K562 (cell line): ENCODE measurements around the gene NACAD. TPM values are rescaled to one million over a fixed set of nuclear protein-coding genes. Genes with fewer than 3 reads are reported as not detected.

Experiments
- ATAC-seq: fragments of 200-7000 bp; cut with Tn5 transposase; 3 replicates; pipeline ENCODE4 v1.9.1; 2020; ENCODE audit warnings: moderate library complexity
- BruUV-seq: library from RNA; stranded (reverse); fragments of 400-500 nt; replicated peaks from 2 replicates; lab custom pipeline; 2021; lab: Mats Ljungman, UMichigan
- CTCF ChIA-PET: fragments of 300-600 bp; formaldehyde crosslinking; extraction: SDS; loops from one replicate; lab custom pipeline; 2021; ENCODE audit warnings: low intra/inter-chr PET ratio; lab: Yijun Ruan, JAX
- POLR2A ChIA-PET: fragments of 300-600, 350-650 bp; sonication (Branson Sonifier 250); formaldehyde crosslinking; extraction: SDS; loops from one replicate; lab custom pipeline; 2021; ENCODE audit warnings: antibody characterized with exemption, inconsistent platforms; lab: Yijun Ruan, JAX
- DNase-seq, 4 experiments: peaks; one replicate each; pipeline versions ENCODE4 v3.0.0 to v3.0.0-alpha.2; 2011 to 2018; ENCODE audit warnings: low spot score in 3 of 4, mixed read lengths in 3 of 4; ENCODE audit errors: extremely low read depth in 1 of 4
- FAIRE-seq: peaks from 2 replicates; lab custom pipeline; 2011; peaks lifted over from hg19 to GRCh38; lab: Jason Lieb, UNC
- H2AFZ ChIP-seq: 2 replicates; pipeline ENCODE4 v1.6.0; 2011; ENCODE audit warnings: low read depth, low read length, control low read depth, inconsistent platforms
- H3K27ac ChIP-seq: fragments of 200-600 bp; 3 replicates; pipeline ENCODE4 v1.8.0; 2011; ENCODE audit warnings: low read depth, mild to moderate bottlenecking, control low read depth, inconsistent platforms, low read length, moderate library complexity, mixed read lengths; ENCODE audit errors: extremely low read depth
- H3K27me3 ChIP-seq, 2 experiments: fragments of 300-600 bp in 1 of 2; 2 replicates in 1 of 2; 3 replicates in 1 of 2; pipeline versions ENCODE4 v1.6.0 to v1.8.0; 2011; ENCODE audit warnings: inconsistent platforms in 2 of 2, low read length in 2 of 2, mild to moderate bottlenecking in 1 of 2, mixed read lengths in 1 of 2, moderate library complexity in 1 of 2; ENCODE audit not compliant: control insufficient read depth in 2 of 2, insufficient read depth in 2 of 2
- H3K36me3 ChIP-seq: fragments of 300-600 bp; 3 replicates; pipeline ENCODE4 v1.8.0; 2011; ENCODE audit warnings: mild to moderate bottlenecking, low read length, inconsistent platforms; ENCODE audit not compliant: control insufficient read depth, insufficient read depth
- H3K4me1 ChIP-seq, 2 experiments: fragments of 200-600 bp in 1 of 2; replicated peaks in 1 of 2; 2 replicates in 1 of 2; 3 replicates in 1 of 2; pipeline versions ENCODE4 v1.5.1 to v1.8.0; 2011; ENCODE audit warnings: inconsistent platforms in 2 of 2, low read length in 2 of 2, mild to moderate bottlenecking in 1 of 2, mixed read lengths in 1 of 2, moderate library complexity in 1 of 2; ENCODE audit not compliant: control insufficient read depth in 2 of 2, insufficient read depth in 2 of 2
- H3K4me2 ChIP-seq: 2 replicates; pipeline ENCODE4 v1.6.1; 2011; ENCODE audit warnings: low read length, control low read depth, inconsistent platforms, mixed read lengths; ENCODE audit not compliant: insufficient read depth
- H3K4me3 ChIP-seq: fragments of 200-600 bp; sonication (generic), shearing (Covaris generic); 2 replicates; pipeline ENCODE4 v1.5.1; 2016; ENCODE audit warnings: control low read depth, inconsistent platforms
- H3K79me2 ChIP-seq: fragments of 200-600 bp; 3 replicates; pipeline ENCODE4 v1.8.0; 2011; ENCODE audit warnings: low read length, inconsistent platforms; ENCODE audit not compliant: control insufficient read depth, insufficient read depth
- H3K9ac ChIP-seq, 2 experiments: 2 replicates each; pipeline versions ENCODE4 v1.6.0 to v1.6.1; 2011; ENCODE audit warnings: low read depth in 2 of 2, low read length in 2 of 2, control low read depth in 1 of 2, inconsistent platforms in 1 of 2, mild to moderate bottlenecking in 1 of 2, mixed read lengths in 1 of 2; ENCODE audit not compliant: insufficient read depth in 1 of 2
- H3K9me1 ChIP-seq: one replicate; pipeline ENCODE4 v1.6.0; 2011; ENCODE audit warnings: inconsistent platforms, mild to moderate bottlenecking, low read length, moderate library complexity; ENCODE audit not compliant: control insufficient read depth, insufficient read depth
- H3K9me3 ChIP-seq: replicated peaks from 2 replicates; pipeline ENCODE4 v1.5.1; 2011; ENCODE audit warnings: low read depth, low read length, inconsistent platforms; ENCODE audit not compliant: control insufficient read depth, insufficient read depth
- H4K20me1 ChIP-seq: replicated peaks from 2 replicates; pipeline ENCODE4 v1.6.1; 2011; ENCODE audit warnings: low read length, inconsistent platforms, mixed read lengths; ENCODE audit not compliant: control insufficient read depth, insufficient read depth
- CBX1 ChIP-seq: sonication (generic); IDR thresholded peaks from 2 replicates; pipeline ENCODE4 v1.6.1; 2016; ENCODE audit warnings: antibody characterized with exemption, low read depth, mild to moderate bottlenecking
- FOXJ2 ChIP-seq: fragments of 200-800 bp; sonication (Bioruptor generic); IDR thresholded peaks from 2 replicates; pipeline ENCODE4 v1.6.1; 2016; ENCODE audit warnings: missing genetic modification characterization, missing compliant biosample characterization
- FOXJ3 ChIP-seq: sonication (generic); formaldehyde crosslinking; IDR thresholded peaks from 2 replicates; pipeline ENCODE4 v1.4.0; 2020; ENCODE audit warnings: mild to moderate bottlenecking, missing genetic modification reagents
- ID3 ChIP-seq, 2 experiments: fragments of 250-450 bp in 1 of 2; fragments of 450-650 bp in 1 of 2; sonication (Bioruptor Pico) in 1 of 2; IDR thresholded peaks; 2 replicates each; pipeline versions ENCODE4 v1.6.1 to v1.8.0; 2016 to 2021; ENCODE audit warnings: mild to moderate bottlenecking in 2 of 2, moderate library complexity in 2 of 2, missing compliant biosample characterization in 1 of 2, missing genetic modification characterization in 1 of 2
- MED1 ChIP-seq: sonication (generic); formaldehyde crosslinking; IDR thresholded peaks from 2 replicates; pipeline ENCODE4 v1.8.1; 2023; ENCODE audit warnings: missing genetic modification reagents, borderline replicate concordance
- MEIS2 ChIP-seq: fragments of 450-650 bp; IDR thresholded peaks from 2 replicates; pipeline ENCODE4 v1.6.1; 2014; ENCODE audit warnings: mild to moderate bottlenecking; ENCODE audit not compliant: partially characterized antibody
- PTTG1 ChIP-seq: fragments of 450-650 bp; IDR thresholded peaks from 2 replicates; pipeline ENCODE4 v1.6.1; 2016; ENCODE audit warnings: low read depth, mild to moderate bottlenecking, missing genetic modification characterization, missing compliant biosample characterization
- RBM22 ChIP-seq: fragments of 200-400 bp; formaldehyde crosslinking; IDR thresholded peaks from 2 replicates; pipeline ENCODE4 v1.6.1; 2018; ENCODE audit warnings: low read length, low read depth; ENCODE audit not compliant: poor library complexity, severe bottlenecking
- STAG1 ChIP-seq: sonication (generic); formaldehyde crosslinking; IDR thresholded peaks from 2 replicates; pipeline ENCODE4 v1.5.0; 2020; ENCODE audit warnings: missing genetic modification reagents, borderline replicate concordance
- TRIM25 ChIP-seq: fragments of 450-650 bp; IDR thresholded peaks from 2 replicates; pipeline ENCODE4 v1.7.0; 2016; ENCODE audit warnings: borderline replicate concordance
- ZNF23 ChIP-seq: fragments of 250-450 bp; sonication (Bioruptor Pico); IDR thresholded peaks from 2 replicates; pipeline ENCODE4 v1.4.0; 2020; ENCODE audit warnings: mild to moderate bottlenecking
- ZNF24 ChIP-seq: fragments of 450-650 bp; IDR thresholded peaks from 2 replicates; pipeline ENCODE4 v1.6.1; 2016
- ZNF766 ChIP-seq: fragments of 200-800 bp; sonication (Bioruptor generic); conservative IDR thresholded peaks from 2 replicates; pipeline ENCODE4 v1.6.1; 2016; ENCODE audit warnings: missing genetic modification characterization, missing compliant biosample characterization
- WGBS: fragments of 100-300 bp; shearing (Covaris generic); methylation state at CpG from one replicate; pipeline ENCODE4 v1.1.6; 2016; ENCODE audit warnings: low coverage, mixed read lengths; ENCODE audit not compliant: insufficient coverage; ENCODE audit errors: missing lambda C conversion rate; 5-methylcytosine and 5-hydroxymethylcytosine counted together
- in situ Hi-C: fragments of 300-500 bp; cut with MboI; formaldehyde crosslinking; loops from 4 replicates; pipeline ENCODE4 v1.15.0; 2018; ENCODE audit warnings: inconsistent platforms, mixed read lengths
- intact Hi-C: fragments of 100-400 bp; cut with micrococcal nuclease; formaldehyde crosslinking; loops from 2 replicates; pipeline ENCODE4 v1.14.2; 2022
- polyA plus RNA-seq, 8 experiments: library from polyadenylated mRNA; depleted of rRNA in 4 of 8; stranded (reverse) in 5 of 8; unstranded in 3 of 8; fragments of >200 nt; fragmentation: Nextera tagmentation in 2 of 8; fragmentation: Illumina TruSeq in 1 of 8; extraction: Ambion mirVana in 2 of 8; extraction: Trizol in 1 of 8; gene quantifications; 2 replicates each; pipeline versions ENCODE4 v1.2.1 to v1.2.3, GENCODE V29; 2011 to 2014; ENCODE audit warnings: inconsistent platforms in 1 of 8, missing spikeins in 1 of 8
- total RNA-seq, 7 experiments: library from RNA; depleted of rRNA in 6 of 7; stranded (reverse); fragments of >200 nt in 6 of 7; fragmentation: Illumina TruSeq in 2 of 7; extraction: Trizol in 2 of 7; gene quantifications; 2 replicates each; pipeline versions ENCODE4 v1.2.1 to v1.2.3, GENCODE V29; 2011 to 2021; ENCODE audit warnings: low replicate concordance in 1 of 7

The NACAD gene
- total and polyA plus RNA-seq, 9 of the 15 experiments (the other 6 are each of a cell fraction or from before 2014, with no cell fraction given), result under 0.01 to 0.03 (median 0.02) TPM; not detected in 5

GRCh38 chr7:45136106-45137060, 47.6 kb upstream of the NACAD start (continued):
- TF ChIP-seq ID3 (CRISPR knock-in tag; IDR thresholded peaks at IDR 0.05) (no peak), ID3 (tag; IDR thresholded peaks at IDR 0.05) (no peak), MED1 (CRISPR knock-in tag) (no peak), STAG1 (CRISPR knock-in tag) (peak; percentile 80; the same call in 1 of the 2 replicates), MEIS2 (peak; percentile 58), ZNF766 (CRISPR knock-in tag) (no peak)
- TF ChIP-seq, all 486 proteins: peak for 24

GRCh38 chr7:45133877-45134276, 45.1 kb upstream of the NACAD start:
- Histone ChIP-seq H3K27ac (no peak overlapping the region), H3K36me3 (no peaks in the 10 kb centered on the region), H3K4me1 (peaks cover 8 to 9% of the 10 kb centered on the region in 2 experiments), H3K9ac (no peak overlapping the region), H3K4me2 (no peak overlapping the region), H3K4me3 (no peak overlapping the region), H3K9me3 (no peaks in the 10 kb centered on the region), H2AFZ (no peak overlapping the region), H3K79me2 (no peaks in the 10 kb centered on the region), H3K9me1 (peaks cover 3% of the 10 kb centered on the region), H4K20me1 (no peaks in the 10 kb centered on the region), H3K27me3 (no peaks in the 10 kb centered on the region)
- CTCF ChIA-PET, result interaction anchor here (0.6 kb wide), 1 partner anchor 168 kb away, joined by 4 read pairs; no protein-coding TSS in a partner anchor
- POLR2A ChIA-PET, result interaction anchor here (1.4 kb wide), 1 partner anchor 22 kb away, joined by 8 read pairs; the partner anchor contains the start of gene TBRG4
- DNase-seq, result no peak
- in situ Hi-C loops, result loop anchor here (10.0 kb wide), 1 partner anchor 539 kb away; no protein-coding TSS in a partner anchor
- no TSS peak for BruUV-seq
- ATAC-seq, result no peak
- FAIRE-seq, result no peak
- WGBS, result 67% methylated on average over 7 of the region's 7 CpGs
- intact Hi-C loops, result loop anchor here (10.0 kb wide), 1 partner anchor 279 kb away; no protein-coding TSS in a partner anchor
- no peak for TF ChIP-seq ZNF23
- TF ChIP-seq RBM22, result no peak
- TF ChIP-seq FOXJ2 (tag), result no peak
- no peak for TF ChIP-seq ZNF24
- TF ChIP-seq FOXJ3 (CRISPR knock-in tag), result no peak
- TF ChIP-seq CBX1, result no peak
- TF ChIP-seq PTTG1 (tag), result no peak
- TF ChIP-seq TRIM25, result no peak
